Body of pancreas (tissue), 4 donors: ENCODE data around the gene CFAP100. TPM values are rescaled to one million over a fixed set of nuclear protein-coding genes. Genes with fewer than 3 reads are reported as not detected.

ENCODE experiments used
- ATAC-seq: fragments of 150-250 bp; one replicate; pipeline ENCODE4 v1.9.1; 2016
- DNase-seq, 4 donors: peaks; one replicate each; pipeline ENCODE4 v3.0.0-alpha.2; 2019
- H3K27ac ChIP-seq, 4 donors: fragments of 200-600 bp; sonication (generic); 1 replicate in 3 of 4; 2 replicates in 1 of 4; pipeline versions ENCODE4 v1.5.1 to v1.6.1; 2016 to 2019; ENCODE audit warnings: mild to moderate bottlenecking in 1 of 4, mixed read lengths in 1 of 4, moderate library complexity in 1 of 4
- H3K27me3 ChIP-seq, 2 donors: fragments of 200-600 bp; sonication (generic); one replicate each; pipeline ENCODE4 v1.6.0; 2016; ENCODE audit warnings: mild to moderate bottlenecking in 1 of 2
- H3K36me3 ChIP-seq, 2 donors: fragments of 200-600 bp; sonication (generic); replicated peaks in 1 of 2; 2 replicates each; pipeline ENCODE4 v1.5.1; 2016; ENCODE audit warnings: low read depth in 2 of 2; ENCODE audit not compliant: insufficient read depth in 1 of 2
- H3K4me1 ChIP-seq: fragments of 200-600 bp; sonication (generic); one replicate; pipeline ENCODE4 v1.6.0; 2016
- H3K4me3 ChIP-seq, 2 donors: fragments of 200-600 bp; sonication (generic); 1 replicate in 1 of 2; 2 replicates in 1 of 2; pipeline ENCODE4 v1.5.1; 2016 to 2019
- H3K9me3 ChIP-seq, 3 donors: fragments of 200-600 bp; sonication (generic); 1 replicate in 2 of 3; 2 replicates in 1 of 3; pipeline ENCODE4 v1.5.1; 2016
- POLR2A ChIP-seq, 3 donors: fragments of 450-650 bp; IDR thresholded peaks; one replicate each; pipeline ENCODE4 v1.6.1; 2016; ENCODE audit warnings: antibody characterized with exemption in 3 of 3, mild to moderate bottlenecking in 2 of 3
- WGBS, 2 donors: methylation state at CpG; one replicate each; pipeline ENCODE4 v1.1.5; 2017; 5-methylcytosine and 5-hydroxymethylcytosine counted together
- intact Hi-C: fragments of 100-400 bp; cut with DNase I; formaldehyde crosslinking; loops from one replicate; pipeline ENCODE4 v1.15.1; 2023
- total RNA-seq, 2 donors: library from RNA; depleted of rRNA; stranded (reverse); fragments of >200 nt; gene quantifications; one replicate each; pipeline ENCODE4 v1.1.0, GENCODE V29; 2016
- TF ChIP-seq, protein P1 (sequence below), 7 experiments: fragments of 450-650 bp in 4 of 7; fragments of 200-600 bp in 3 of 7; sonication (generic) in 3 of 7; IDR thresholded peaks; one replicate each; pipeline ENCODE4 v1.5.1; 2016 to 2019; ENCODE audit warnings: antibody characterized with exemption in 7 of 7

The CFAP100 gene
- total RNA-seq, 2 donors from 2014 or later: not detected

DNA sequence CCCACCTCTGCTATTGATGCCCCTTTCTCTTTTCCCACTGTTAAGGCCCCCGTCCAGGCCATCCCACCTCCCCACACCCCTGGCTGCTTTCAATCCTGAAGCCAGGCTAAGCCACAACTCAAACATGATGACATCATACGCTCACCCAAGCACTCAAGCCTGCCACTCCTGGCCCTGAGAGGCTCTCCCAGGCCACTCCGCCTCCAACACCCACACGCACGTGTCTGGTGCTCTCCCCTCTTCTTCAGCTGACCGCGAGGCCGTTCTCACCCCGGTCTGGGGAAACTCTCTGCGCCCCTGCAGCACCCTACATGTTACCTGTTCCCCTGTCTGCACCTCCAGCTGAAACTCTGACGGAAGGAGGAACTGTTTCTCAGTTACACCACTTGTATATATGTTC lies 74.8 kb downstream of the CFAP100 start:
- ATAC-seq (no peak), DNase-seq (peak in 2 of 4 donors; percentile 4 to 9)
- intact Hi-C loops: no loop called here
- 93% methylated on average over 11 of the region's 11 CpGs for WGBS, 2 donors
- Histone ChIP-seq H3K27me3 (no peaks in the 10 kb centered on the region), H3K36me3 (peaks cover 10 to 14% of the 10 kb centered on the region in 2 donors), H3K4me1 (peaks cover 74% of the 10 kb centered on the region), H3K4me3 (no peak overlapping the region), H3K27ac (no peak overlapping the region), H3K9me3 (no peaks in the 10 kb centered on the region)
- no peak for TF ChIP-seq POLR2A (IDR thresholded peaks at IDR 0.05)
- TF ChIP-seq, protein P1, sequence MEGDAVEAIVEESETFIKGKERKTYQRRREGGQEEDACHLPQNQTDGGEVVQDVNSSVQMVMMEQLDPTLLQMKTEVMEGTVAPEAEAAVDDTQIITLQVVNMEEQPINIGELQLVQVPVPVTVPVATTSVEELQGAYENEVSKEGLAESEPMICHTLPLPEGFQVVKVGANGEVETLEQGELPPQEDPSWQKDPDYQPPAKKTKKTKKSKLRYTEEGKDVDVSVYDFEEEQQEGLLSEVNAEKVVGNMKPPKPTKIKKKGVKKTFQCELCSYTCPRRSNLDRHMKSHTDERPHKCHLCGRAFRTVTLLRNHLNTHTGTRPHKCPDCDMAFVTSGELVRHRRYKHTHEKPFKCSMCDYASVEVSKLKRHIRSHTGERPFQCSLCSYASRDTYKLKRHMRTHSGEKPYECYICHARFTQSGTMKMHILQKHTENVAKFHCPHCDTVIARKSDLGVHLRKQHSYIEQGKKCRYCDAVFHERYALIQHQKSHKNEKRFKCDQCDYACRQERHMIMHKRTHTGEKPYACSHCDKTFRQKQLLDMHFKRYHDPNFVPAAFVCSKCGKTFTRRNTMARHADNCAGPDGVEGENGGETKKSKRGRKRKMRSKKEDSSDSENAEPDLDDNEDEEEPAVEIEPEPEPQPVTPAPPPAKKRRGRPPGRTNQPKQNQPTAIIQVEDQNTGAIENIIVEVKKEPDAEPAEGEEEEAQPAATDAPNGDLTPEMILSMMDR (IDR thresholded peaks at IDR 0.05): no peak

DNA sequence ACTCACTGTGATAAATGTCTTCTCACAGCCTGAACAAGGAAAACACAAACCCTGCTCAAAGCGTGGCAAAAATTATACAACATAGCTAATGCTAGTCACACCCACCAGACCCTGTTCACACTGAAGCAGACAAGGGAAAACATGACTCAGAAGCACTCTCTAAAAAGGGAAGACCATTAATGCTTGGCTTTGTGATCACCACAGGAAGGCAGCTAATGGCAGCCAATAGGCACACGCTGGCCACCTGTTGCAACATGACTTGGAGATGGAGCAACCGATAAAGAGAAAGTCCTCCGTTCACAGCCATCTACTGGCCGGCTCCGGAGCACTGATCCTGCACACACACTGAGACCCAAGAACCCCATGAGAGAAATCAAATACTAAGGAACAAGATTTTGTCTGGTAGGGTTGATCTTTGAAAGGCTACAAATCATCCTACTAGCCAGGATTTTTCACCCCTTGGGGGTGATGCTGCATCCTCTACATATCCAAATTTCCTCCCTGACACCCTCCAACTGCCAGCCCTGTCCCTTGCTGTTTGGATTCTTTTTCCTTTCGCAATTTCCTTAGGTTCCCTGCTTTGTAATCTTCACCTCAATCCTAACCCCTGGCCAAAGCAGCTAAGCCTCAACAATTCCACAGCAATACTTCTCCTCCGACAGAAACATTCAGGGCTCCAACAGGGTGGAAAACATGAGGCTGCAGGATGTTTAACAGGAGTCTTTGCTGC lies 77.7 kb downstream of the CFAP100 start:
- TF ChIP-seq, protein P1 (IDR thresholded peaks at IDR 0.05): peak in 2 of 7 experiments; percentile 15 to 25
- TF ChIP-seq POLR2A (IDR thresholded peaks at IDR 0.05): peak in 2 of 3 donors; percentile 7 to 38
- Histone ChIP-seq H3K27ac (peak overlapping the region in 2 of 4 donors; percentile 53 to 72), H3K4me1 (peaks cover 46% of the 10 kb centered on the region), H3K9me3 (no peaks in the 10 kb centered on the region), H3K27me3 (no peaks in the 10 kb centered on the region), H3K36me3 (peaks cover 10 to 14% of the 10 kb centered on the region in 2 donors), H3K4me3 (no peak overlapping the region)
- ATAC-seq: peak; percentile 6
- intact Hi-C loops: no loop called here
- peak; percentile 50 to 87 (median 72) for DNase-seq
- 13 to 28% methylated on average over 7 to 8 of the region's 8 CpGs for WGBS, 2 donors

DNA sequence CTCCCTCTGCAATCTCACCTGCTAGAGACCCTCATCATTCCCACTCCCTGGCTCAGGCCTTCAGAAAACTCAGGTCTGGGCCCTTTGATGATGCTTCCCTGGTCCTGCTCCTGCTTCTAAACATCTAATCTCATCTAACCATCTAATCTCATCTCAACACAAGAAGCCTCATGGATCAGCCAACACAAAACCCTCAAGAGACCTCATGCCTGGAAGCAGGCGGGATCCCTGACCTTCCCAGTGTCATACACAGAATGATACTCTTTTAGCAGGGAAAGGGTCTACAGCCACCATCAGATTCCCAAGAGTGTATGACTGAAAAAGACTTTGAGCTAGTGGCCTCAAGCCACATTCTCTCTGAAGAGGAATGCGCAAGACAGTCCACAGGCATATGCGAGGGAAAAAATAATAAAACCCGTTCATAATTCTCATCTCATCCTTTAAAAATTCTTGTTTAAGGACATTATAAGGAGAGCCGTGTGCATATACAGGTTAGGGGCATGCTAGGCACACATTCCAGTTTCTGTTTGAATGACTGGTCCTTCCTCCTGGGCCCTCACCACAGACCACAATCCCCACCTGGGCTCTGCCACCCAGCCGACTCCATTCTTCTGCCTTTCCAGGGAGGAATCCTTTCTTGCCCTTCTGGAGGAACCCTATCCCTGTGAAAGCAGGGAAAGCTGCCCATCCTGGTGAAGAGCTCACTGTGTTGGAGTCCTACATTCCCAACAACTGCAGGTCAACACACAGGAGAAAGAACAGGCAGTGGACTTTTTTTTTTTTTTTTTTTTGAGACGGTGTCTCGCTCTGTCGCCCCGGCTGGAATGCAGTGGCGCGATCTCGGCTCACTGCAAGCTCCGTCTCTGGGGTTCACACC lies 78.8 kb downstream of the CFAP100 start:
- TF ChIP-seq, protein P1 (IDR thresholded peaks at IDR 0.05): no peak
- 38 to 53% methylated on average over 14 of the region's 14 CpGs for WGBS, 2 donors
- Histone ChIP-seq H3K9me3 (no peaks in the 10 kb centered on the region), H3K27me3 (no peaks in the 10 kb centered on the region), H3K27ac (peak overlapping the region in 2 of 4 donors; percentile 13 to 94), H3K36me3 (peaks cover 10 to 13% of the 10 kb centered on the region in 2 donors), H3K4me1 (peaks cover 38% of the 10 kb centered on the region), H3K4me3 (no peak overlapping the region)
- ATAC-seq (no peak), DNase-seq (peak in 1 of 4 donors; percentile 6)
- intact Hi-C loops: no loop called here

DNA sequence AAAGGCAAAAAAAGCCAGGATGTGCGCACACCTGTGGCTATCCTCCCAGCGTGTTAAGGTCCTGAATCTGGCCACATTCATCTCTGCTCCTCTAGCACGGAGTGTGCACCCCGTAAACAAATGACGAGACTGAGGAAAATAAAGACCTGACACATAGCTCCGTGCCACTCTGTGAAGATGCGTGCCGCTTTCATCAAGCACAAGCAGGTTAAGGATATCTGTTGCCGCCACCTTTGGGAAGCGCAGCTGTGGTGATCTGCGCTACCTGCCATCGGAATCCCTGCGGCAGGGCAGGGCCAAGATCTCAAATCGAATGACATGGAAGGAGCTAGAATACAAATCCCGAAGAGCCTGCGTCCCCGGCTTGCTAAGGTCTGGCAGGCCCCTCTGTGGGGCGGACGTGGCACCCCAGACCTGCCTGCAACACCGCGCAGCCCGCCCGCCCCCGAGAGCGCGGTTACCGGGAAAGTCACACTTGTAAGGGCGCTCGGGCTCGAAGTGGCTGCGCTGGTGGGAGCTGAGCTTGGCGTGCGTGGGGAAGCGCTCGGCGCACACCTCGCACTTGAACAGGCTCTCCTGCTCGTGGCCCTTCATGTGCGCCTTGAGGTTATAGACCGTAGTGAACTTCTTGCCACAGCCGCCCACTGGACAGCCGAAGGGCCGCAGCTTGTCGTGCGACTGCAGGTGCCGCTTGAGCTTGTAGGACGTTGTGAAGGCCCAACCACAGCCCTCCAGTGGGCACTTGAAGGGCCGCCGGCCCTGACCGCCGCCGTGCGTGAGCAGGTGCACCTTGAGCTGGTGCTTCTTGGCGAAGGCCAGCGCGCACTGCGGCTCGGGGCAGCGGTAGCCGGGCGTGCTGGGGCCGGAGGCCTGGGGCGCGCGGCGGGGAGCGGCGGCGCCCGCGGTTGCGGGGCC lies 80.0 kb downstream of the CFAP100 start:
- peak overlapping the region; percentile 89 to 94 (median 92) for H3K27ac ChIP-seq
- 3 to 8% methylated on average over 15 to 72 of the region's 72 CpGs for WGBS, 2 donors
- peak in 2 of 3 donors; percentile 41 to 51 for TF ChIP-seq POLR2A (IDR thresholded peaks at IDR 0.05)
- TF ChIP-seq, protein P1 (IDR thresholded peaks at IDR 0.05): peak in 2 of 7 experiments; percentile 11 to 40
- peaks cover 35% of the 10 kb centered on the region for H3K4me1 ChIP-seq
- peak overlapping the region; percentile 10 to 56 for H3K4me3 ChIP-seq
- intact Hi-C loops: no loop called here
- no peaks in the 10 kb centered on the region for H3K27me3 ChIP-seq
- peaks cover 8 to 9% of the 10 kb centered on the region in 2 donors for H3K36me3 ChIP-seq
- DNase-seq (peak; percentile 61 to 68 (median 66)), ATAC-seq (peak; percentile 16)
- no peaks in the 10 kb centered on the region for H3K9me3 ChIP-seq
